Measurements from ENCODE around the gene SNORC.

DNA sequence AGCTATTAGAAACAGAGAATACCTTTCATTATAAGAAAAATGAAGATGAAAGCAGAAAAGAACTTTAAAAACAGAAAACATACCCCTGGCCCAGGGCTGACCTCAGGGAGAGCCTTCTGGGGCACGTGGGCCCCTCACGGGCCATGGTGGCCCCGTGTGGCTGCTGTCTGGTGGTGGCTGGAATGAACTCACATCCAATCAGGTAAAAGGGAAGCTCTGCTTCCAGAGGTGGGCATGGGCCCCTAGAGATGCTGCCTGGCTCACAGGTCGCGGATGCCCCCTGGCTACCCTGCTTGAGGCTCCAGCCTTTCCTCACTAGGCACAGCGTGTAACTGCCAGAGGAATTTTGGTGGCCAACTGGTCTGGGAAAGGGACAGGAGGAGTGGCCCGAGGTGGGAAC lies 16.6 kb downstream of the SNORC start:
- no peak for TF ChIP-seq SUZ12 (IDR thresholded peaks at IDR 0.05)
- no peak for TF ChIP-seq ZNF384 (IDR thresholded peaks at IDR 0.05)
- TF ChIP-seq FOXM1 (IDR thresholded peaks at IDR 0.05; ENCODE audit: borderline replicate concordance), result no peak
- no peak for TF ChIP-seq SP1 (IDR thresholded peaks at IDR 0.05)

All from HEK293T (cell line).